GM19351 (cell line): ENCODE results near the gene MCFD2.

Source experiments
- ATAC-seq: cut with Tn5 transposase; IDR thresholded peaks from one replicate; pipeline ENCODE4 v1.9.1; 2021; ENCODE audit warnings: mild to moderate bottlenecking, moderate library complexity; ENCODE audit not compliant: unreplicated experiment

MCFD2 gene

DNA sequence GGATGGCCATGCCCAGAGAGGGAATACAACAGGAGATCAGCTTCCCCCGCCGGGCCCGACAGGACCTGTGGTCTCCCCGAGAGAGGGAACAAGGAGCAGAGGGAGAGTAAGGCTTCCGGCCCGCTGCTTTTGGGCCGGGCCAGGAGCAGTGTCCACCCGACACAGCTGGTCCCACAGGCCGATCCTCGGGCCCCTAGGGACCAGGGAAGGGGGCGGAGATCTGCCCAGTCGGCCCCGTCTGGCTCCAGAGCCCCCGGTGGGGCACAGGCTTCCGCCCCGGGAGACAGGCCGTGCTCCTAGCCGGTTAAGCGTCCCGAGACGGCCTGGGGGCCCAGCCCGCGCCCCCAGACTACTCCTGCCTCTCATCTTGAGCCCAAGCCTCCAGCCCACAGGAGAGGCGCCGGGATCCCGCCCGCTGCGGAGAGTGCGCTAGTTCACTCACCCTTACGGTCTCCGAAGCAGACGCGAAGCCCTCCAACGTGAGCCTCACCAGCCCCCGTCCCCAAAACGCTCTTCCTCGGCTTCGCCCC lies at the start of gene MCFD2:
TSS of gene MCFD2 (minus strand) at position 526 of the 530 bp plus-strand sequence. CDS start 6,635 bp downstream, outside the sequence.
- ATAC-seq, result no peak

DNA sequence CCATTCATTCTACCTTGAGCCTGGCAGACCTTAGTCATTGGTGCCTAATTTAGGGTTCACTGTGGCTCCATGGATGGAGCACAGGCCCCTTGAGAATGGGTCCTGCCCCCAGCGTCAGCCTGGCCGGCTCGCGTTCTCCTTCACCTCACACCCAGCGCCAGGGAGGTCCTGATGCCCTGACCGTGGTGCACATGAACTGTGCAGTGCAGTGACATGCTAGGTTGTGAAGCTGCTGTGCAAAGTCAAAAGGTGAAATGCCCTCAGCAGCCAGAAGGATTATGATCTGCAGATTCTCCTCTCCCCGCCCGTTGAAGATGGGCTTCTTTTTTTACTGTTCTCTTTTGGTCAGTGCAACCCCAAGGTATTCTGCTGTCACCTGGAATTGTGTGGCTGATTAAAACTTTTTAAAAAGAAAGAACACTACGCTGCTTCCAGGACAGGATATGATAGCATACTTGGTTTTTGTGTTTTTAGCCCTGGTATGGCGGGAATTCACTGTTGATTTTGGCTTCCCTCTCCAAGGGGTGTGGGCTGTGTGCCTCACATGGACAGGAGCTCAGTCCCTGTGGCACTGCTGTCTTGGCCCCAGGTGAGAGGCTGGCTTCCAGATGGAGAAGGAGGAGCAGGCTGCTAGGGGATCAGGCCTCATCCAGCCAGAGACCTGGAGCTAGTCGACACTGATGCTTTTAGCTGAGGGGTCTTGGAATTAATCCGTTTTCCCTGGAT lies 49.4 kb upstream of the MCFD2 start:
- no peak for ATAC-seq

DNA sequence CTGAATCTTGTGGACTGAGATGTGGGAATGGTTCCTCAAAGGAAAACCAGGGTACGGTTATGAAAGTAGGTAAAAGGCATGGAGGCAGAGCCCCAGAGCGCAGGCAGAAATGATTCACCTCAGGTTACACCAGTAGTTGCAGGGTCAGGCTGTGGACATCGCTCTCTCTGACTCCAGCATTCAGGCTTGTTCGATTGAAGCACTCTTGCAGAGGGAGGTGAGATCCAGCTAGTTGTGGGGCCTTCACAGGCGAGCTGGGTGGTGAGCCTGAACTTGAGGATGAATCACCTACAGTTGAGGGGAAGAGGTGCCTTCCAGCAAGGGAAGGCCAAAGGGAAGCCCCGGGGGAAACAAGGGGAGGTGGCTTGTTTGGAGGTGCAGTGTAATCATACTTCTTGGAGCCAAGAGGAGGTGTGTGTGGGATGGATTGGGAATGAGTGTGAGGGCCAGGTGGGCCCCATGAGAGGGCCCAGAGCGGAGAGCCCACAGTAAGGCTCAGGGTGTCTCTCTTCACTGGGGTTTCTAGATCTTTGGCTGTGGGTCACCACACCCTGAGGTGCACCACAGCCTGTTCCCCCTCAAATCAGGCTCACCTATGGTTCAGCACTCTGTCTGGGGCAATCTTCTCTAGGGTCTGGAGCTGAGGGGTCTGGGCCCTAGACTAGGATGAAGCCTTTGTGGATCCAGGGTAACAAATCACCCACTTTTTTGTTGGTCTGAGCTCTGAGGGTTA lies 48.5 kb upstream of the MCFD2 start:
- ATAC-seq, result no peak

DNA sequence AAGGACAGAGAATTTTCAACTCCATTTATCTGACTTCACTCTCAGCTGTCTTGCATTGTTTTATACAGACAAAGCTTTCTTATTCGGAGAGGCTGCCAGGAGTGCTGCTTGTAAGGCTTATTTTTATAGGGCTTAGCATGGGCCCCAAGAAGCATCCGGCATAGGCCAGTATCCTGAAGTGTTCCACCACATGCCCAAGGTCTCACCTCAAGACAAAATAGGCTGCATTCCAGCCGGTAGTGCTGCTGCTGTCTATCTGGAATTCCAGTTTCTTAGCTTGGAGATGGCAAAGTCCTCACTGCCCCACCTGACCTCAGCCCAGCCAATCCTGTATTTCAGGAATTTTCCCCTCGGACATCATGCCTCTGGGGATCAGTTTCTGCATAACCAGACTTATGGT lies 47.6 kb upstream of the MCFD2 start:
- ATAC-seq, result no peak

DNA sequence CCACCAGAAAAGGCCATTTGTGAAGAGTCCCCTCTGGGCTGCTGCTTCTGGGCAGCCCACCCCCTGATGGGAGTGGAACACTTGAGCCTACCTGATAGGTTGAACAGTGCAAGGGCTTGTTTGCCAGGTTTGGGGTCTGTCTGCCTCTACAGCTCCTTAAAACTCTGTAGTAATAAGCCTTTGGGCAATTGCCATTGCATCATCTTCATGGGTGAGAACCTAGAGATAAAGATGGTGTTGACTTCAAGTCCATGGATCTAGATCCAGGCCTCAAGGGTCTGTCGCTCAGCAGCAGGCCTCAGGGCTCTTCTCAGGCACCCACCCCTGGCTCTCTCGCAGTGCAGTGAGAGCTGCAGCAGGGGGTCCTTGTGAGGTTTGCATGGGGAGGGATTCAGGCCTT lies 47.1 kb upstream of the MCFD2 start:
- no peak for ATAC-seq

DNA sequence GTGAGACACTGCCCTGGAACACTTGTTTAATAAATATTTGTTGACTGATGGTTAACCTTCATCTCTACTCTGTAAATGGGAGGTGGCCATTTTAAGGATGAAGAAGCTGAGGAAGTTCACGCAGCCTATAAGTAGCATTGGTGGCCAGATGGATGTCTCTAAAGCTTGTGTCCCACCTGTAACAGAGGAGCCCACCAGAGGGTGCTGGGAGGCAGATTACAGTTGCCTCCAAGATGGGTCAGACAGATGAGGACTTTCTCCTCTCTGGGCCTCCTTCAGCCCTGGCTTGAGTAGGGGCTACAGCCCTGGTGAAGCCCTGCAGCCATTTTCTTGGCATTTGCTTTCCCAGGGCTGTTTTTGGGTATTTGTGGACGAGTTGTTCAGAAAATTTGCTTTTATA lies 45.0 kb upstream of the MCFD2 start:
- no peak for ATAC-seq

DNA sequence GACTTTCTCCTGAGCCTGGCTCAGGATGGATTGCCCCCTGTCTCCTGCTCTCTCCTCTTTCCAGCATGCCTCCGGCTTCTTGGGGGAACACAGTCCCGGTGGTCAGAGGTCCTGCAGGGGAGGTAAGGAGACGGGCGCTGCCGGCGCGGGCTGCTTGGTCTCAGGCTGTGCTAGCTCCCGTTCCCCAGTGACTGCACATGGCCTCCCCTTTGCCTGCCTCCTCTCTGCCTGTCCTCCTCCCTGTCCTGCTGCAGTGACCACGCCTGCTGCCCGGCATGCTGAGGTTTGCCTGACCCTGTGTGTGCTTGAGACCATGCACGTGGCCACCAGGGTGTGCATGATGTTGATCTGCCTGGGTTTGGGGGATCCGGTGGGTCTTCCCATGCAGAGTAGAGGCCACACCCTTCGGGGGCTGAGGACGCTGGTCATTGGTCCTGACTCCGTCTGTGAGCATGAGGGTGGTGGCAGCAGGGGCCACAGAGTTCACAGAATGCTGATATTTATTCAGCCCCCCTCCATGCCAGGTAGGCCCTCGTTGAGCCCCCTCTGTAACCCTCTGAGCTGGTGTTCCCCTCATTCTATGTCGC lies 42.9 kb upstream of the MCFD2 start:
- ATAC-seq, result no peak

DNA sequence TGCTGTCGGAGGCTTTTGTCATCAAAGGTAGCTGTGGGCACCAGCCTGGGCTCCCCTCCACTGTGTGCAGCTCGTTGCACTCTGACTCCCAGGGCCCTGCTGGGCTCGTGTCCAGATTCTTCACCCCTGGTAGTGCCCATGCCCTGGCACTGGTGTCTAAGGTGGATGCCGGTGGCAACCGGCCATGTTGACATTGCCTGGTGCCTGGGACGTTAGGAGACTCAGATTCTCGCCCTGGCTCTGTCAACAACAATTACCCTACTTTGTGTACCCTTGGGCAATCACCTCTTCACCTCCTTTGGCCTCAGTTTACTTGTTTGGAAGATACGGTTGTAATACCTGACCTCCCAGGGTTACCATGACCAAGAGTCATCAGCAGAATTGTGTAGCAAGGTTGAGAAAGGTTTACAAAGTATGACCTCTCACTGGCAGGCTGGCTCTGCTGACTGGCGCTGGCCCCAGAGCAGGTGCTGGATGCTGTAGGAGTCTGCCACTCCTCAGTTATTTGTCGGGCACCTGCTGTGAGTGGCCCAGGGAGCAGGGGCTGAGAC lies 41.5 kb upstream of the MCFD2 start:
- ATAC-seq, result no peak

DNA sequence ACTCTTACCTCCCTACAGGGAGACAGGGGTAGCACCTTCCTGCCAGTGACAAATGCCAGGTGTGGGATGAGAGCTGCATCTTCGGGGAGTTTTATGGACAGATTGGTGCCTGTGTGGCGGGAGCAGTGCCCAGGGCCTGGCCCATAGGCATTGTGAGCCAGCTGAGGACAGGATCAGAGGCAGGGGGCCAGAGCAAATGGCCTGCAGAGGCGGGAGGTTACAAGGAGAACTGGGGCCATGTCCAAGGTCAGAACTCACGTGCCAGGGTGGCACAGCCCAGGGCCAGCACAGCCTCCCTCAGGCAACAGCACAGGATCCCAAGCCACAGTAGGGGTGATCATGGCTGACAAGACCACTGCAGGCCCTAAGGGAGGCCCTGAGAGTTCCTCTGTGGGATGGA lies 40.2 kb upstream of the MCFD2 start:
- no peak for ATAC-seq

DNA sequence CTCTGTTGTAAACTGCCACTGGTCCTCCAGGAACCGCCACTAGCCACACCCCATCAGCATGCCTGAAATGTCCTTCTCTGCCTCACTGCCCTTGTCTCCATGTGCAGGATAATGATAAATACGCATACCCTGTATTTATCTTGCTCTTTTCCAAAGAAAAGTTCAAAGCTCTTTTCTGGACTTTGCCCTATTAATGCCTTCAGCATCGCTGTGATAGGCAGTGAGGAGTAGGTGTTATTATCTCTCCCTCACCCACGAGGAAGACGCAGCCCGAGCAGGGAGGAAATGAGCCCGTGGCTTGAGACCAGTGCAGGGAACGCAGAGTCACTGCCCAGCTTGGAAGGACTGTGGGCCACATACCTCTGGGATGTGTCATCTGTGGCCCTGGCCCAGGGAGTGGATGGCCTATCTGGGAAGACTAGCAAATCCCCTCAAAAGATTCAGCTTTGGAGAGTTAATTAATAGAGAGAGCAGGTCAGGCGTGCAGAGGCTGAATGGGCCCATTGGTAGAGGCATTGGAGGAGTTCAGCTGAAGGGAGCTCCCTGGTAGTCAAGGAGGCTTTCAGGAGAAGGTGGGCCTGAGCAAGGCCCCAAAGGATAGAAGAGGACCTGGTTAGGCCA lies 39.5 kb upstream of the MCFD2 start:
- no peak for ATAC-seq

DNA sequence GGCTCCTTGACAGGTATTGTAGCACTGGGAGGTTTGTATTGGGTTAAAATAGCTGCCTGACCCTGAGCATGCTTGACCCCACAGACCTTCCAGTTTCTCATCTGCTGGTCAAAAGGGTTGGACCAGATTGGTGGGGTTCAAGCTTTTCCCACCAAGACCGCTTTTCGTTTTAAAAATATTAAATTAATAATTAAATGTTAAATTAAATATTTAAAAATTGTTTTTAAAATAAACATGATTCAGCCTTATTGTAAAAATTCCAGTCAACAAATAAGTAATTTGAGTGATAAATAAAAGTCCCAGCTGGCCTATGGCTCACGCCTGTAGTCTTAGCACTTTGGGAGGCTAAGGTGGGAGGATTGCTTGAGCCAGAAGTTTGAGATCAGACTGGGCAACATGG lies 36.6 kb upstream of the MCFD2 start:
- ATAC-seq, result no peak

DNA sequence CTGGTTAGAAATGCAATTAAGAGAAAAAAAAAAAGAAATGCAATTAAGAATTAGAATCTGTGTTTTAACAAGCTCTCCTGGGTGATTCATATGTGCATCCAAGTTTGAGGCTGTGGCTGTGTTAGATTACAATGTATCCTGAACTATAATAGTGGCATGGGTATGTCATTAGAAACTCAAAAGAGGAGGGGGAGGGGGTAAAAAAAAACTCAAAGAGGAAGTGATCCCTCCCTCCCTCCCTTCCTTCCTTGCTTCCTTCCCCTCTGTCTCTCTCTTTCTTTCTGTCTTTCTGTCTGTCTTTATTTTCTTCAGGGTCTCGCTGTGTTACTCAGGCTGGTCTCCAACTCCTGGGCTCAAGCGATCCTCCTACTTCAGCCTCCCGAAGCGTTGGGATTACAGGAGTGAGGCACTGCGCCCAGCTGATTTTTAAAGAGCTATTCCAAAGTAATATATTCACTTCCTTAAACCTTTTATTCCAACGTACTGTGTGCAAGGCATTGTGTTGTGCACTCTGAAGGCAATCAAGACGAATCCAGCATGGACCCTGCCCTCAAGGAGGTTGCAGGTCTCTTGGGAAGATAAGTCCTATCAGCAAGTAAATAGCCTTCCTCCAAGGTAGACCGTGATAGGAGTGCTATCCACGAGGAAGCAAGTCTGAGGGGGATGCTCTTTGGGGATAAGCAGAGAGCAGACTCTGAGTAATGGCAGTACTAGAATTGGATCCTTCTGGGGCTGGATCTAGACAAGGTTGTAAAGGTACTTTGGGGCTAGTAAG lies 35.9 kb upstream of the MCFD2 start:
- ATAC-seq, result no peak

DNA sequence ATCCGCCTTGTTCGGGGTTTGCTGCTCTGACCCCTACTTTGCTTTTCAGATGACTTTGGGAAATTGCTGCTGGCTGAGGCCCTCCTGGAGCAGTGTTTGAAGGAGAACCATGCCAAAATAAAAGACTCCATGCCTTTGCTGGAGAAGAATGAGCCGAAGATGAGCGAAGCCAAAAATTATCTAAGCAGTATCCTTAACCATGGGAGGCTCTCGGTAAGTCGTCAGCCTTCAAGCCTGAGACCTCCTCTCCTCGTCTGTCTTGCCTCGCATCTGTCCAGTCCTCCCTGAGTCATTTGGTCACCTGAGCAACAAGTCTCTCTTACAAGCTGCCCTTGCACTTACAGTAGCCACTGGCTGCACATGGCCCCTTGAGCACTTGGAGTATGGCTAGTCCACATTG lies 34.7 kb upstream of the MCFD2 start:
- ATAC-seq, result no peak

DNA sequence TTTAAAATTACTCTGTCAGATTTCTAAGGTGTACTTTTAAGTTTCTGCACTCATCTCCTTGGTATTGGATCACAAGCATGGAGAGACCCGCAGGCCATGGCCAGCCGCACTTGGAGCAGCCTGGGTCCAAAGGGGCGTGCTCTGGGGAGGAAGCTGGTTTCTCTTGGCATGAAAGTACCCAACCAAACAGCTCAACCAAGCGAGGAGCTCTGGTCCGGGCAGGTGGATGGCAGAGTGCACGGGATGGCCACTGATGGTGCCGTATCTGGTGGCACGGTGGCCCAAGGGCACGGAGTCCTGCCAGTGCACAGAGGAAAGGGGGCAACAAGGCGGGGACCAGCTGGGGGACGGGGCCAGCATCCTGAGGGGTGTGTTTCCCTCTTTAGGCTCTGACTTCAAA lies 32.2 kb upstream of the MCFD2 start:
- ATAC-seq, result no peak

DNA sequence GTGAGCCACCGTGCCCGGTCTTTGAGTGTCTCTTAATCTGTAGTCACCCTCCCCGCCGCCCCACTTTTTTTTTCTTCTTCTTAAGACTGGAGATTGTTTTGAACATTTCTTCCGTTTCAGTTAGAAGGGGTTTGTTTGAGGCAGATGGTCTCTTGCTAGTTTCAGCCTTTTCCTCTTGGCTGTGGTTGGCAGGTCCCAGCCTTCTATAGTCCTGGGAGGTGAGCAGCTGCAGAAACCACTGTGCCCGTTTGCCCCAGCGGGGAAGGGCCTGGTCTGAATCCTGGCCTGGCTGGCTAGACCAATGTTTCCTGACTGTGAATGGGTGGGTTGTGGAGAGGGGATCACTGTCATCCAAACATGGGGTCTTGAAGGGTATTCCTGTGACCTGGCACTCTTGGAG lies 30.1 kb upstream of the MCFD2 start:
- ATAC-seq, result no peak

DNA sequence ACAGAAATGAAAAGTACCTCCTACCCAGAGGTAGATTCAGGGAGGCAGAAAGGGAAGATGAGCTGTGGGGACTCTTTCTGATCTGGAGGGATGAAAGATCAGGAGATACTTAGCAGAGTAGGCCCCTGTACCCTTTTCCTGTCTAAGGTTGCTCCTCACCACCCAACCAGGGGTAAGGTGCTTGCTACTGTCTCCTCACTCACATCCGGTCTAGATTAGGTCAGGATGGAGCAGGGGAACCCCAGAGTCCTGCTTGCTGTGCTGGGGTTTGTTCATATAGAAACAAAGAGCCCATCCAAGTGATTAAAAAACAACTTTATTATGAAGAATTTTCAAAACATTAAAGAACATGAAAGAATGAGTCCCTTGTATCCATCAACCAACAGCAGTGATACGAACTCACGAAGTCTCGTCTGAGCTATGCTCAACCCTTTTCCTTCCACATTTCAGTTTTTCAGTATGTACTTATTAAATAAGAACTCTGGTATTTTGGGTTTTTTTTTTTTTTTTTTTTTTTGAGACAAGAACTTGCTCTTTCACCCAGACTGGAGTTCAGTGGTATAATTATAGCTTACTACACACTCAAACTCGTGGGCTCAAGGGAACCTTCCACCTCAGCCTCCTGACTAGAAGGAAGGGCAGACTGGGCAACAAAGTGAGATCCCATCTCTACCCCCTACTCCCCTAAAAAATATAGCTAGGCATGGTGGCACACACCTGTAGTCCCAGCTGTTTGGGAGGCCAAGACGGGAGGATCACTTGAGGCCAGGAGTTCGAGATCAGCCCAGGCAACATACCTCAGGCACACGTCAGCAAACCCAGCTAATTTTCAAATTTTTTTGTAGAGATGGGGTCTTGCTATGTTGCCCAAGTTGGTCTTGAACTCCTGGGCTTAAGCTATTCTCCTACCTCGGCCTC lies 28.5 kb upstream of the MCFD2 start:
- peak; percentile 45 for ATAC-seq

DNA sequence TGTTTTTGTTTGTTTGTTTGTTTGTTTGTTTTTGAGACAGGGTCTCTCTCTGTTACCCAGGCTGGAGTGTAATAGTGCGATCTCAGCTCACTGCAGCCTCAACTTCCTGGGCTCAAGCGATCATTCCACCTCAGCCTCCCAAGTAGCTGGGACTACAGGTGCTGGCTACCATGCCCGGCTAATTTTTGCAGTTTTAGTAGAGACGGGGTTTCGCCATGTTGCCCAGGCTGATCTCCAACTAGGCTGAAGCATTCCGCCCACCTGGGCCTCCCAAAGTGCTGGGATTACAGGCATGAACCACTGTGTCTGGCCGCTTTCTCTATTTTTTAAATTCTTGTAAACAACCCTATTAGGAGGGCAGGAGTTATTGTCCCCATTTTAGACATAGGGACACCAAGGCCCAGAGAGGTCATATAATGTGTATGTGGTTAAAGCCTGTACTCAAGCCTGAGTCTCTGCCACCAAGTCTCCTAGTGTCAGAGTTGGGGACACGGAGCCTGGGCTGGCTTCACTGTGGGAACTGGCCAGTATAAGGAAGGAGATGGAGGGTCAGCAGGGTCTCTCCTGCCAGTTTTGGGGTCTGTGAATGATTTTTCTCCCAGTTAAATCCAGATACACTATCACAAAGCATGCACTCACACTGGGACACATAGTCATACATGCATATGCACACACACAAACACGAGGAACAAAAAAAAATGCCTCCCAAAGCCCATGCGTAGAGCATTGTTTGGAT lies 27.5 kb upstream of the MCFD2 start:
- no peak for ATAC-seq

DNA sequence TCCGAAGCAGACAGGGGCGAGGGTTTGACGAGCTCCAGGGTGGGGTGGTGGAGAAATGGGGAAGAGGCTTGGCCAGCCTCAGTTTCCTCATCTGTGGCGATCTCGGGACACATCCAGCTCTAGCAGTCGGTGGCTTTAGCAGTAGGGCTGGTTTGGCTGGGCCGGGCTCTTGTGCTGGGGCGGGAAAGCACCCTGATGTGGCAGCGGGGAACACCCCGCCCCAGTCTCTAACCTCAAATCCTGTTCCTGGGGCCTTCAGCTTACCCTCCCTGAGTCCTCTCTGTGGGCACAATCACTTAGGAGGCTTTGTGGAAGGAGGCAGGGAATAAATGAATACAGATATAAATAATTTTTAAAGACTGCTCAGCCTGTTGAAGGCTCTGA lies 26.5 kb upstream of the MCFD2 start:
- ATAC-seq, result peak; percentile 41
